ENCODE results near the gene APOL3. TPM values are rescaled to one million over a fixed set of nuclear protein-coding genes. Genes with fewer than 3 reads are reported as not detected.
"Not testable (repeated sequence)": the region's sequence is repeated elsewhere in the genome, so short reads cannot be mapped to it uniquely, and the experiment has no call there.

The APOL3 gene
- total RNA-seq, 3 donors from 2014 or later = 11.4 to 29.3 (median 20.5) TPM

DNA sequence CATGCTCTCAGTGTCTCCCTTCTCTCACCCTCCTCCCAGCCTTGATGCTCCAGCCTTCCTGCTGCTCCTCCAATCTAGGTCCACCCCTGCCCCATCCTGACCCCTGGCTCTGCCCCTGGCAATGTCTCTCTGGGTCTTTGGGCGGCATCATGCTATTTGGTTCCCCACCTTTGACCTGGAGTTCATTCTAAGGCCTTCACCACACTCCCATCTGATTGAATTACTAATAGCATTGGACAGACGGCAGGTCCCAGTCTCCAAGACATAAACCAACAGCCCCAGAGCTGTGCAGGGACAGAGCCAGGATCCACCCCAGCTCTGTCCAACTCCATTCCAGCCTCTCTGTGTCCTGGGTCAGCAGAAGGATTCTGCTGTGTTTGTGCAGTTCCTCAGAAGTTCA lies 33.8 kb upstream of the APOL3 start:
- Histone ChIP-seq H3K36me3 (ENCODE audit: low read depth) (no peaks in the 10 kb centered on the region), H3K4me3 (no peak overlapping the region), H3K4me1 (ENCODE audit: low read depth) (no peaks in the 10 kb centered on the region), H3K9me3 (no peaks in the 10 kb centered on the region)
- ATAC-seq = no peak
- TF ChIP-seq, protein P1, sequence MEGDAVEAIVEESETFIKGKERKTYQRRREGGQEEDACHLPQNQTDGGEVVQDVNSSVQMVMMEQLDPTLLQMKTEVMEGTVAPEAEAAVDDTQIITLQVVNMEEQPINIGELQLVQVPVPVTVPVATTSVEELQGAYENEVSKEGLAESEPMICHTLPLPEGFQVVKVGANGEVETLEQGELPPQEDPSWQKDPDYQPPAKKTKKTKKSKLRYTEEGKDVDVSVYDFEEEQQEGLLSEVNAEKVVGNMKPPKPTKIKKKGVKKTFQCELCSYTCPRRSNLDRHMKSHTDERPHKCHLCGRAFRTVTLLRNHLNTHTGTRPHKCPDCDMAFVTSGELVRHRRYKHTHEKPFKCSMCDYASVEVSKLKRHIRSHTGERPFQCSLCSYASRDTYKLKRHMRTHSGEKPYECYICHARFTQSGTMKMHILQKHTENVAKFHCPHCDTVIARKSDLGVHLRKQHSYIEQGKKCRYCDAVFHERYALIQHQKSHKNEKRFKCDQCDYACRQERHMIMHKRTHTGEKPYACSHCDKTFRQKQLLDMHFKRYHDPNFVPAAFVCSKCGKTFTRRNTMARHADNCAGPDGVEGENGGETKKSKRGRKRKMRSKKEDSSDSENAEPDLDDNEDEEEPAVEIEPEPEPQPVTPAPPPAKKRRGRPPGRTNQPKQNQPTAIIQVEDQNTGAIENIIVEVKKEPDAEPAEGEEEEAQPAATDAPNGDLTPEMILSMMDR (IDR thresholded peaks at IDR 0.05) = no peak
- DNase-seq = no peak
- intact Hi-C loops (cut with DNase I, micrococcal nuclease) = loop anchor here in 1 of 2 donors (10.0 kb wide), 1 partner anchor 290 kb away; the partner anchor contains the start of gene TXN2

DNA sequence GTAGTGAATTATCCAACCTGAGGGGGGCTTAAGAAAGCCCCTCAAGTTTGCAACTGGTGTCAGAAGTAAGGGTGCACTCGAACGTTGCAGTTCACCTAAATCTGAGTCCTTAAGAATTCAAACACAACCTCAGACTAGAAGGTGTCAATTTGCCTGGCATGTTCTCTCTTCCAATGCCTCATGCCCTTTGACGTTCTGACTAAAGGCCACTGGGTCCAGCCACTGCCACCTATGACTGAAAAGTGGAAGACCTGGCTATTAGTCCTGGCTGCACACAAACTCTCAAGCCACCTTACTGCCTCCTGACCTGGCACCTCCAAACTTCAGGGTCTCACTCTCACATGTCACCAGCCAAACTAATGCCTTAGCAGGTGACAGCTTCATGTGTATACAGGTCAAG lies 33.0 kb upstream of the APOL3 start:
- no peak for DNase-seq
- Histone ChIP-seq H3K9me3 (no peaks in the 10 kb centered on the region), H3K36me3 (ENCODE audit: low read depth) (no peaks in the 10 kb centered on the region), H3K4me1 (ENCODE audit: low read depth) (no peaks in the 10 kb centered on the region), H3K4me3 (no peak overlapping the region)
- intact Hi-C loops (cut with DNase I, micrococcal nuclease) = loop anchor here in 1 of 2 donors (10.0 kb wide), 1 partner anchor 291 kb away; the partner anchor contains the start of gene TXN2
- TF ChIP-seq, protein P1 (IDR thresholded peaks at IDR 0.05) = no peak
- ATAC-seq = no peak

DNA sequence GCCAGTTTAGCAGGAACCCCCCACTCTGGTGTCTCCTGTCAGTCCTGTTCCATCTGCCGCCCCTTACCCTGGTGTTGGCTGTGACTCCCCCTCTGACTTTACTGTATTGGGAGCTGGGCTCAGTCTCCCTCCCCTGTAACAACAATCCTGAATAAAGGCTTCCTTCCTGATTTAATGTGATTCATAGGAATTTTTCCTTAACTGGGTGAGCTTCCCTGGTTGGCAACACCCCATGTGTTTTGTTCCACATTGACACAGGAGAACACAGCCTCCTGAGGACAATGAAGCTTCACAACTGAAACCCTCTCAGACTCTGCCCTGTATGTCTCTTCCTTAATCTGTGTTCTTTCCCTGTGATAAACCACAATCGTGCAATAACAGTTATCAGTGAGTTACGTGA lies 32.6 kb upstream of the APOL3 start:
- no peaks in the 10 kb centered on the region for H3K36me3 ChIP-seq (ENCODE audit: low read depth)
- no peak overlapping the region for H3K4me3 ChIP-seq
- ATAC-seq = no peak
- DNase-seq = no peak
- no peaks in the 10 kb centered on the region for H3K4me1 ChIP-seq (ENCODE audit: low read depth)
- no peaks in the 10 kb centered on the region for H3K9me3 ChIP-seq
- intact Hi-C loops (cut with DNase I, micrococcal nuclease) = loop anchor here in 1 of 2 donors (10.0 kb wide), 1 partner anchor 292 kb away; the partner anchor contains the start of gene TXN2
- TF ChIP-seq, protein P1 (IDR thresholded peaks at IDR 0.05) = no peak

DNA sequence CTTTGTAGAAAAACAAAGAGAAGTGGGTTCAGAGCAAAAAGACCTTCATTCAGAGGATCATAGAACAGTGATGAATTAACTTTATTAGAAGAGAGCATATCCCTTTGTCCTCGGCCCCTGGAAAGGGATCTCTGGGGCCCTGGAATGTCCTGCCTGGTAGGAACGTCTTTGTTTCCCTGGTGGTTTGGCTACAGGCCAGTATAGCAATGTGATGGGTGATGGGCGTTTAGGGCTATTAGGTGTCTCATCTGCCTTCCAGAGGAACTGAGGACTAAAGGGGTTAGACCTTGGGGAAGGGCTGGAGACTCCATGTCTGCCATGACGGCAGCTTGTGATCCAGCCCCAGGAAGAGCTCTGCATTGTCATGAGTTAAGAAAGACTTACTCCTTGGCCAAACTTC lies 32.0 kb upstream of the APOL3 start:
- DNase-seq (no peak), ATAC-seq (no peak)
- TF ChIP-seq, protein P1 (IDR thresholded peaks at IDR 0.05) = no peak
- intact Hi-C loops (cut with DNase I, micrococcal nuclease) = loop anchor here in 1 of 2 donors (10.0 kb wide), 1 partner anchor 292 kb away; the partner anchor contains the start of gene TXN2
- Histone ChIP-seq H3K4me3 (no peak overlapping the region), H3K36me3 (ENCODE audit: low read depth) (no peaks in the 10 kb centered on the region), H3K4me1 (ENCODE audit: low read depth) (no peaks in the 10 kb centered on the region), H3K9me3 (no peaks in the 10 kb centered on the region)

DNA sequence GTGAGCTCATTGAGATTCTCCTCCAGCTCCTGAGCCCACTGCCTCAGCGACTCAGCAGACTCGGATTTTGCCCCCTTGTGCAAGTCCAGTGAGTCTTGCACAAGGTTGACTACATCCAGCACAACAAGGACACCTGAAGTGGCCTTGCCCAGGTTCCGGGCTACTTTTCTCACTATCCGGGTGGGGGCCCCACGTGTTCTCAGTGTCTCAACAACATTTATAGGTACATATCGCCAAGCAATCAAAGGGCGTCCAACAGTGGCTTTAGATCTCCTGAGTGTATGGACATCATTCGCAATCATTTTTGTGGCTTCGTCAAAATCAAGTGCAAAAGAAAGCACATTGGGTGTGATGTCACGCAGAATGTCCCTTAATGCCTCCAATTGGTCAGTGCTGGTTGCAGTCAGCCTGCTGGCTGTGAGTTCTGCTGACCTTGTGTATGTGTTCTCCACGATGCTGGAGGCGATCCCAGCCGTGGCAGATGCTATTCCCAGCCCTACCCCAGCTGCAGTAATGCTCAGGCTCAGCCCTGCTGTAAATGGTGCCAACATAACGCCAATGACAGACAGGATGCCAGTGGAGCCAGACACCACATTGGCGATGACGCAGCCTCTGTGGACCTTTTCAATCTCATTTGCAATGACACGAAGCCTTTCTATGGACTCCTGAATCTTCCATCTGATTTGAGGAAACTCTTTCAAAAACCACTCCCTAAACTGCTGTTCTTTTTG lies 30.7 kb upstream of the APOL3 start:
- Histone ChIP-seq H3K9me3 (no peaks in the 10 kb centered on the region), H3K4me3 (no peak overlapping the region), H3K4me1 (ENCODE audit: low read depth) (no peaks in the 10 kb centered on the region), H3K36me3 (ENCODE audit: low read depth) (no peaks in the 10 kb centered on the region)
- TF ChIP-seq, protein P1 (IDR thresholded peaks at IDR 0.05) = no peak
- peak in 2 of 3 donors; percentile 40 to 44 for DNase-seq
- ATAC-seq = peak; percentile 52
- intact Hi-C loops (cut with DNase I, micrococcal nuclease) = loop anchor here in 1 of 2 donors (10.0 kb wide), 1 partner anchor 294 kb away; the partner anchor contains the start of gene TXN2

DNA sequence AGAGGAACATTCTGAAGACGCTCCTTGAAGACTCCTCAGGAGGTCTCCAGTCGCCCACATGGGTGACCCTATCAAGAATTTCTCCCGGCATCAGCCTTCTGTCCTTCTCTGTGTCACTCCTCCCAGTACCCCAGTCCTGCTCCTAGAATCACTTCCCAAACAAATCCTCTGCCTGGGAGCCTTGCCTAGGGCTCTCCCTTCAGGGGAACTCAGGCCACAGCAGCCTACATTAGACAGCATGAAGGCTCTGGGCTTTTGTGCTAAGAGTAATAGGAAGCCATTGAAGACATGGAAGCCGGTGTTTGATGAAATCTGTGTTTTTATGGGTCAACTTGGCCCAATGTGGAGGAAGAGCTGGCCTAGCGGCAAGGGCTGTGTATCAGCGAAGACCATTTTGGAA lies 27.3 kb upstream of the APOL3 start:
- intact Hi-C loops (cut with DNase I, micrococcal nuclease); H3K4me3 ChIP-seq; DNase-seq; ATAC-seq; H3K9me3 ChIP-seq; H3K36me3 ChIP-seq (ENCODE audit: low read depth); H3K4me1 ChIP-seq (ENCODE audit: low read depth): not testable (repeated sequence)

Measured in mucosa of descending colon (tissue), 3 donors.